PC-9 (cell line): Measurements from ENCODE around the gene TRIM10. TPM values are rescaled to one million over a fixed set of nuclear protein-coding genes. Genes with fewer than 3 reads are reported as not detected.

ENCODE experiments used
- BruUV-seq: library from RNA; stranded (reverse); fragments of 400-500 nt; replicated peaks from 2 replicates; lab custom pipeline; 2021; lab: Mats Ljungman, UMichigan
- CTCF ChIA-PET: fragments of 300-600 bp; sonication (Branson Sonifier 250); formaldehyde crosslinking; loops from one replicate; lab custom pipeline; 2022; ENCODE audit warnings: antibody characterized with exemption; lab: Charles Lee
- POLR2A ChIA-PET: fragments of 300-600 bp; sonication (Branson Sonifier 250); formaldehyde crosslinking; loops from one replicate; lab custom pipeline; 2022; ENCODE audit warnings: antibody characterized with exemption; ENCODE audit not compliant: unreplicated experiment; lab: Charles Lee
- DNase-seq, 2 experiments: peaks; one replicate each; pipeline versions ENCODE4 v3.0.0 to v3.0.0-alpha.2; 2015 to 2022; ENCODE audit warnings: mixed read lengths in 1 of 2
- H2AFZ ChIP-seq: fragments of 200-600 bp; sonication (generic); 2 replicates; pipeline ENCODE4 v1.8.1; 2017; ENCODE audit warnings: antibody characterized with exemption
- H3F3A ChIP-seq: fragments of 200-600 bp; sonication (generic); 2 replicates; pipeline ENCODE4 v1.8.1; 2017; ENCODE audit warnings: antibody characterized with exemption, mild to moderate bottlenecking, low read depth; ENCODE audit not compliant: insufficient read depth
- H3K27ac ChIP-seq: fragments of 200-600 bp; sonication (generic); 2 replicates; pipeline ENCODE4 v1.6.1; 2016; ENCODE audit warnings: mixed run types
- H3K27me3 ChIP-seq: fragments of 200-600 bp; sonication (generic); 2 replicates; pipeline ENCODE4 v1.6.1; 2016; ENCODE audit warnings: low read depth, mixed run types; ENCODE audit not compliant: insufficient read depth
- H3K36me3 ChIP-seq: fragments of 200-600 bp; sonication (generic); 2 replicates; pipeline ENCODE4 v1.6.1; 2016; ENCODE audit warnings: low read depth, mixed run types
- H3K4me1 ChIP-seq: fragments of 200-600 bp; sonication (generic); replicated peaks from 2 replicates; pipeline ENCODE4 v1.6.1; 2016; ENCODE audit warnings: mixed run types; ENCODE audit not compliant: insufficient read depth
- H3K4me2 ChIP-seq: fragments of 200-600 bp; sonication (generic); 2 replicates; pipeline ENCODE4 v1.6.1; 2017; ENCODE audit warnings: mixed run types
- H3K4me3 ChIP-seq: fragments of 200-600 bp; sonication (generic); 2 replicates; pipeline ENCODE4 v1.6.1; 2016; ENCODE audit warnings: mixed run types
- H3K79me2 ChIP-seq: fragments of 200-600 bp; sonication (generic); 2 replicates; pipeline ENCODE4 v1.6.1; 2017; ENCODE audit warnings: low read depth, mixed run types
- H3K9me2 ChIP-seq: fragments of 200-600 bp; sonication (generic); 2 replicates; pipeline ENCODE4 v1.8.1; 2017; ENCODE audit warnings: mild to moderate bottlenecking; ENCODE audit not compliant: insufficient read depth
- H3K9me3 ChIP-seq: fragments of 200-600 bp; sonication (generic); 2 replicates; pipeline ENCODE4 v1.8.1; 2016; ENCODE audit warnings: low read depth; ENCODE audit not compliant: insufficient read depth
- H4K20me1 ChIP-seq: fragments of 200-600 bp; sonication (generic); 2 replicates; pipeline ENCODE4 v1.8.1; 2017; ENCODE audit not compliant: insufficient read depth
- CTCF ChIP-seq: fragments of 200-600 bp; sonication (generic); conservative IDR thresholded peaks from 2 replicates; pipeline ENCODE4 v1.6.1; 2017; ENCODE audit warnings: mixed run types, antibody characterized with exemption, mild to moderate bottlenecking, moderate library complexity
- EZH2 ChIP-seq: fragments of 200-600 bp; sonication (generic); IDR thresholded peaks from 2 replicates; pipeline ENCODE4 v1.8.0; 2017; ENCODE audit warnings: antibody characterized with exemption, low read depth
- intact Hi-C: fragments of 100-400 bp; cut with micrococcal nuclease; formaldehyde crosslinking; loops from one replicate; pipeline ENCODE4 v1.10.0; 2022; ENCODE audit not compliant: unreplicated experiment
- total RNA-seq: library from RNA; stranded (reverse); gene quantifications from 2 replicates; pipeline ENCODE4 v1.2.3, GENCODE V29; 2021

The TRIM10 gene
- total RNA-seq, 1 experiment from 2014 or later = not detected

DNA sequence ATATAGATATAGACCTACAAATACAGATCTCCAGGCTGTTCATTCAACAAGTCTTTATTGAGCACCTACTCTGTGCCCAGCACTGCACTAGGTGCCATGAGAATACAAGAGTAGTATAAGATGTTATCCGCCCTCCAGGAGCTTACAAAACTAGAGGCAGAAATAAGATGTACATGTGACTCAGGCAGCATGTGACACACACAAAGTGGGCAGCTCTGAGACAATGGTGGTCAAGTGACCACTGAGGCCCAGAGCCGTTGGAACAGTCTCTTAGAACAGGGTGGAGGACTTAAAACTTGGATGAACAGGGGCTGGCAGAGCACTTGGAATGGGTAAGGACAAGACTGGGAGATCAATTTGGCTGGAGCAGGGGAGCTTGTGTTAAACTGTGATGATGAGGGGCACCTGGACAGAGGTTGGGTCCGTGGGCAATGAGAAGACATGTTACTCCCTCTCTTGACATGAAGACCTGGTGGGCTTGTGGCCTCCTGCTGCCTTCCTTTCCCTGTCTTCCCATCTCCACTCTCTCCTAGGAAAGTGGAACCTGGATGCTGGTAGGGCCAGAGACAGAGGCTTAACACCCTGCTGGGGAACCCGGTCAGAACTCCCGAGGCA, 23.5 kb upstream of the TRIM10 start:
- Histone ChIP-seq H3K4me1 (no peaks in the 10 kb centered on the region), H4K20me1 (no peaks in the 10 kb centered on the region), H3K9me2 (no peaks in the 10 kb centered on the region), H3K4me3 (no peak overlapping the region), H3K36me3 (0 out of 2 replicates have a peak, but pooled peaks cover 10% of the 10 kb centered on the region), H3K27me3 (0 out of 2 replicates have a peak, but pooled peaks cover under 1% of the 10 kb centered on the region), H3F3A (peaks cover 5% of the 10 kb centered on the region; the same call in 1 of the 2 replicates), H3K4me2 (no peak overlapping the region), H3K79me2 (no peaks in the 10 kb centered on the region), H3K9me3 (no peaks in the 10 kb centered on the region; the same call in 1 of the 2 replicates), H3K27ac (no peak overlapping the region), H2AFZ (no peak overlapping the region)
- intact Hi-C loops = no loop called here
- DNase-seq = no peak
- no TSS peak for BruUV-seq
- TF ChIP-seq CTCF (no peak), EZH2 (no peak)
- POLR2A ChIA-PET = no interaction called here
- CTCF ChIA-PET = no interaction called here

DNA sequence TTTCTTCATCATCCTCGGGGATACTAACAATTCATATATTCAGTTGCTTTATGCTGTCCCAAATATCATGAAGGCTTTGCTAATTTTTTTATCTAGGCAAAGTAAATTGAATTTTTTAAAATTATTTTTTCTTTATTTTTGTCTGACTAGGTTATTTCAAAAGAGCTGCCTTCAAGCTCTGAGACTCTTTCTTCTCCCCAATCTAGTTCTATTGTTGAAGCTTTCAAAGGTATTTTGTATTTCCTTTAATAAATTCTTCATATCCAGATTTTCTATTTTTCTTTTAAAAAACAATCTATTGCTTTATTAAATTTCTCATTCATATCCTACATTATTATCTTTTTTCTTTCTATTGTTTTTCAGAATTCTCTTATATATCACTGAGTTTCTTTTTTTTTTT, 19.1 kb upstream of the TRIM10 start:
- peaks cover 5% of the 10 kb centered on the region; the same call in 1 of the 2 replicates for H3F3A ChIP-seq
- no peaks in the 10 kb centered on the region for H3K4me1 ChIP-seq
- H3K79me2 ChIP-seq = no peaks in the 10 kb centered on the region
- H3K4me3 ChIP-seq = no peak overlapping the region
- TF ChIP-seq CTCF (no peak), EZH2 (no peak)
- H3K27me3 ChIP-seq = peaks cover 28% of the 10 kb centered on the region
- CTCF ChIA-PET = no interaction called here
- H3K27ac ChIP-seq = no peak overlapping the region
- POLR2A ChIA-PET = interaction anchor here (0.7 kb wide), 1 partner anchor 14 kb away, joined by 7 read pairs; no protein-coding TSS in a partner anchor
- no peaks in the 10 kb centered on the region; the same call in 1 of the 2 replicates for H3K9me3 ChIP-seq
- no peaks in the 10 kb centered on the region for H4K20me1 ChIP-seq
- no TSS peak for BruUV-seq
- DNase-seq = no peak
- no peaks in the 10 kb centered on the region for H3K9me2 ChIP-seq
- no peak overlapping the region for H2AFZ ChIP-seq
- intact Hi-C loops = no loop called here
- no peaks in the 10 kb centered on the region for H3K36me3 ChIP-seq
- H3K4me2 ChIP-seq = no peak overlapping the region

DNA sequence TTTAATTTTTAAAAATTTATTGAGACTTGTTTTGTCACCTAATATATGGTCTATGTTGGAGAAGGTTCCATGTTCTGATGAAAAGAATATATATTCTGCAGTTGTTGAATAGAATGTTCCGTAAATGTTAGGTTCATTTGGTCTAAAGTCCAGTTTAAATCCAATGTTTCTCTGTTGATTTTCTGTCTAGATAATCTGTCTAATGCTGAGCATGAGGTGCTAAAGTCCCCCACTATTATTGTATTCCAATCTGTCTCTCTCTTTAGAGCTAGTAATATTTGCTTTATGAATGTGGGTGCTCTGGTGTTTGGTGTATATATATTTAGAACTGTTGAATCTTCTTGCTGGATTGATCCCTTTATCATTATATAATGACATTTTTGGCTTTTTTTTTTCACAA, 17.8 kb upstream of the TRIM10 start:
- no peaks in the 10 kb centered on the region; the same call in 1 of the 2 replicates for H3K9me3 ChIP-seq
- no peaks in the 10 kb centered on the region for H3F3A ChIP-seq
- intact Hi-C loops = loop anchor here (10.0 kb wide), 1 partner anchor 164 kb away; no protein-coding TSS in a partner anchor
- H3K4me2 ChIP-seq = no peak overlapping the region
- ChIA-PET CTCF (no interaction called here), POLR2A (no interaction called here)
- H3K27ac ChIP-seq = no peak overlapping the region
- H3K4me3 ChIP-seq = no peak overlapping the region
- no peaks in the 10 kb centered on the region for H3K79me2 ChIP-seq
- TF ChIP-seq EZH2 = no peak
- no peak for TF ChIP-seq CTCF
- H3K36me3 ChIP-seq = no peaks in the 10 kb centered on the region
- no TSS peak for BruUV-seq
- no peak for DNase-seq
- H3K27me3 ChIP-seq = peaks cover 34% of the 10 kb centered on the region
- no peaks in the 10 kb centered on the region for H3K4me1 ChIP-seq
- H4K20me1 ChIP-seq = no peaks in the 10 kb centered on the region
- H3K9me2 ChIP-seq = no peaks in the 10 kb centered on the region
- no peak overlapping the region for H2AFZ ChIP-seq
